H9 (cell line): ENCODE measurements around the gene ADH5. TPM values are rescaled to one million over a fixed set of nuclear protein-coding genes. Genes with fewer than 3 reads are reported as not detected.

Experiments used
- DNase-seq: peaks from one replicate; pipeline ENCODE4 v3.0.0-alpha.2; 2017
- H2AFZ ChIP-seq: one replicate; pipeline ENCODE4 v1.6.1; 2013; ENCODE audit warnings: mild to moderate bottlenecking, low read length, control low read depth, moderate library complexity
- H2AK5ac ChIP-seq: 2 replicates; pipeline ENCODE4 v1.6.1; 2013; ENCODE audit warnings: low read length, control low read depth, mixed read lengths; ENCODE audit not compliant: insufficient read length
- H2BK120ac ChIP-seq: one replicate; pipeline ENCODE4 v1.6.1; 2013; ENCODE audit warnings: low read depth, mild to moderate bottlenecking, low read length, control low read depth, inconsistent platforms; ENCODE audit not compliant: poor library complexity, severe bottlenecking
- H2BK12ac ChIP-seq: 2 replicates; pipeline ENCODE4 v1.6.1; 2013; ENCODE audit warnings: low read length, control low read depth, mixed read lengths, low read depth; ENCODE audit not compliant: insufficient read length
- H2BK15ac ChIP-seq: 2 replicates; pipeline ENCODE4 v1.6.1; 2013; ENCODE audit warnings: low read depth, low read length, control low read depth
- H2BK20ac ChIP-seq: one replicate; pipeline ENCODE4 v1.6.1; 2013; ENCODE audit warnings: low read depth, mild to moderate bottlenecking, low read length, control low read depth, inconsistent platforms; ENCODE audit not compliant: poor library complexity, severe bottlenecking
- H2BK5ac ChIP-seq: 2 replicates; pipeline ENCODE4 v1.6.1; 2013; ENCODE audit warnings: low read length, control low read depth, mixed read lengths; ENCODE audit not compliant: insufficient read length
- H3K14ac ChIP-seq: 2 replicates; pipeline ENCODE4 v1.6.1; 2013; ENCODE audit warnings: low read length, control low read depth; ENCODE audit not compliant: insufficient read depth
- H3K18ac ChIP-seq: 2 replicates; pipeline ENCODE4 v1.6.1; 2013; ENCODE audit warnings: low read depth, mild to moderate bottlenecking, mixed read lengths, low read length, control low read depth; ENCODE audit not compliant: insufficient read length
- H3K23ac ChIP-seq: 2 replicates; pipeline ENCODE4 v1.6.1; 2013; ENCODE audit warnings: low read length, control low read depth, mixed read lengths, low read depth; ENCODE audit not compliant: insufficient read length
- H3K23me2 ChIP-seq: 2 replicates; pipeline ENCODE4 v1.6.1; 2013; ENCODE audit warnings: low read depth, mild to moderate bottlenecking, mixed read lengths, low read length, control low read depth; ENCODE audit not compliant: insufficient read length, poor library complexity, severe bottlenecking
- H3K27ac ChIP-seq: 2 replicates; pipeline ENCODE4 v1.5.1; 2013; ENCODE audit warnings: low read length, control low read depth, mixed read lengths, low read depth; ENCODE audit not compliant: insufficient read length
- H3K27me3 ChIP-seq: 2 replicates; pipeline ENCODE4 v1.6.1; 2013; ENCODE audit warnings: low read length, control low read depth, inconsistent platforms; ENCODE audit not compliant: insufficient read depth
- H3K4ac ChIP-seq: 2 replicates; pipeline ENCODE4 v1.6.1; 2013; ENCODE audit warnings: low read depth, mild to moderate bottlenecking, control low read depth, inconsistent platforms, low read length, moderate library complexity
- H3K4me1 ChIP-seq: 2 replicates; pipeline ENCODE4 v1.6.1; 2013; ENCODE audit warnings: low read length, control low read depth, inconsistent platforms; ENCODE audit not compliant: insufficient read depth
- H3K4me2 ChIP-seq: 2 replicates; pipeline ENCODE4 v1.6.1; 2013; ENCODE audit warnings: low read length, control low read depth, mixed read lengths; ENCODE audit not compliant: insufficient read length, insufficient read depth
- H3K56ac ChIP-seq: 2 replicates; pipeline ENCODE4 v1.6.1; 2013; ENCODE audit warnings: low read depth, mild to moderate bottlenecking, mixed read lengths, low read length, control low read depth; ENCODE audit not compliant: insufficient read length
- H3K79me1 ChIP-seq: 2 replicates; pipeline ENCODE4 v1.6.1; 2013; ENCODE audit warnings: low read depth, mild to moderate bottlenecking, moderate library complexity, low read length, control low read depth, inconsistent platforms; ENCODE audit not compliant: insufficient read depth, poor library complexity, severe bottlenecking
- H3K79me2 ChIP-seq: 2 replicates; pipeline ENCODE4 v1.6.1; 2013; ENCODE audit warnings: low read length, control low read depth, inconsistent platforms; ENCODE audit not compliant: insufficient read depth
- H3K9ac ChIP-seq: 2 replicates; pipeline ENCODE4 v1.6.1; 2013; ENCODE audit warnings: low read length, control low read depth, mixed read lengths; ENCODE audit not compliant: insufficient read length; ENCODE audit errors: extremely low read depth
- H3K9me3 ChIP-seq: one replicate; pipeline ENCODE4 v1.6.1; 2013; ENCODE audit warnings: low read depth, low read length, inconsistent platforms; ENCODE audit not compliant: control insufficient read depth
- H3T11ph ChIP-seq: one replicate; pipeline ENCODE4 v1.6.1; 2013; ENCODE audit warnings: mild to moderate bottlenecking, low read length, control low read depth, inconsistent platforms
- H4K20me1 ChIP-seq: one replicate; pipeline ENCODE4 v1.6.1; 2013; ENCODE audit not compliant: control insufficient read depth, insufficient read length, insufficient read depth
- H4K5ac ChIP-seq: 2 replicates; pipeline ENCODE4 v1.6.1; 2013; ENCODE audit warnings: low read depth, mild to moderate bottlenecking, mixed read lengths, low read length, control low read depth; ENCODE audit not compliant: insufficient read length
- H4K8ac ChIP-seq: replicated peaks from 2 replicates; pipeline ENCODE4 v1.6.1; 2013; ENCODE audit warnings: low read length, control low read depth, mixed read lengths, low read depth; ENCODE audit not compliant: insufficient read length
- H4K91ac ChIP-seq: 2 replicates; pipeline ENCODE4 v1.6.1; 2013; ENCODE audit warnings: low read depth, mild to moderate bottlenecking, moderate library complexity, mixed read lengths, low read length, control low read depth; ENCODE audit not compliant: insufficient read length
- H3K27ac Mint-ChIP-seq, 3 experiments: 2 replicates in 2 of 3; 3 replicates in 1 of 3; pipeline ENCODE4 v1.8.0; 2020 to 2021; ENCODE audit warnings: mixed read lengths in 3 of 3, mild to moderate bottlenecking in 1 of 3, moderate library complexity in 1 of 3
- H3K27me3 Mint-ChIP-seq: 2 replicates; pipeline ENCODE4 v1.8.0; 2021; ENCODE audit warnings: low read depth, mild to moderate bottlenecking, moderate library complexity, mixed read lengths
- H3K36me3 Mint-ChIP-seq, 3 experiments: 2 replicates in 2 of 3; 3 replicates in 1 of 3; pipeline ENCODE4 v1.8.0; 2020 to 2021; ENCODE audit warnings: low read depth in 3 of 3, mixed read lengths in 3 of 3; ENCODE audit not compliant: insufficient read depth in 1 of 3
- H3K4me1 Mint-ChIP-seq, 2 experiments: 2 replicates each; pipeline ENCODE4 v1.8.0; 2020; ENCODE audit warnings: mixed read lengths in 2 of 2
- H3K4me3 Mint-ChIP-seq, 2 experiments: 2 replicates in 1 of 2; 3 replicates in 1 of 2; pipeline ENCODE4 v1.8.0; 2020 to 2021; ENCODE audit warnings: mild to moderate bottlenecking in 2 of 2, mixed read lengths in 2 of 2, moderate library complexity in 1 of 2
- H3K9me3 Mint-ChIP-seq, 2 experiments: 2 replicates in 1 of 2; 3 replicates in 1 of 2; pipeline ENCODE4 v1.8.0; 2020; ENCODE audit warnings: mild to moderate bottlenecking in 2 of 2, mixed read lengths in 2 of 2, moderate library complexity in 1 of 2
- total RNA-seq: library from RNA; stranded (reverse); gene quantifications from 2 replicates; pipeline ENCODE4 v1.2.1, GENCODE V29; 2021
- TF ChIP-seq, protein P1 (sequence below): fragments of 200-600 bp; sonication (generic); conservative IDR thresholded peaks from 3 replicates; pipeline ENCODE4 v1.8.0; 2021; ENCODE audit warnings: antibody characterized with exemption, mild to moderate bottlenecking

The ADH5 gene
- total RNA-seq, 1 experiment from 2014 or later, result 284 TPM

DNA sequence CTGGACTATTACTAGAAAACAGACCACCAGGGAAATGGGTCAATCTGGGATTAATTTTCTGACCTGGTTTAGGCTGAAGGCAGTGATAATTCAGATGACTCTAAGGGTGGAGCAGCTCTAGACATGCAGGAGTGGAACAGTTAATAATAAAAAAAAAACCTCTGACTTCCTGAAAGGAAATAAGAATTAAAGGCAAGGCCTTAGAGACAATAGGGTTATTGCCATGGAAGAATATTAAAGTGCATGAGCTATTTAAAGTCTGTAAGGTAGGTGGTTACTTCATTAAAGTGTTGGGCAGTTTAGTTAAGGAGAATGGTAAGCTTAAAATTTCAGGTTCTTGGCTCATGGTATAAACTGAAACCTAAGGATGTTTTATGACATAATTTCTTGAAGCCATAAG is 14.6 kb upstream of the ADH5 start:
- H3K23me2 ChIP-seq, result no peaks in the 10 kb centered on the region
- Mint-ChIP-seq H3K27me3 (no peaks in the 10 kb centered on the region), H3K4me3 (no peak overlapping the region), H3K4me1 (peaks cover 8% of the 10 kb centered on the region in 2 experiments), H3K9me3 (peaks cover 8 to 17% of the 10 kb centered on the region in 2 experiments), H3K27ac (no peak overlapping the region), H3K36me3 (peaks cover 9 to 30% (median 15%) of the 10 kb centered on the region in 3 experiments)
- no peak overlapping the region for H3K9ac ChIP-seq
- H2BK20ac ChIP-seq, result no peak overlapping the region
- H2BK15ac ChIP-seq, result no peak overlapping the region
- H4K20me1 ChIP-seq, result no peaks in the 10 kb centered on the region
- H2BK120ac ChIP-seq, result no peak overlapping the region
- H3K56ac ChIP-seq, result no peak overlapping the region
- no peak overlapping the region for H3K23ac ChIP-seq
- DNase-seq, result no peak
- H3K79me2 ChIP-seq, result no peaks in the 10 kb centered on the region
- H2AFZ ChIP-seq, result no peak overlapping the region
- H2BK5ac ChIP-seq, result no peak overlapping the region
- H3K4me2 ChIP-seq, result no peak overlapping the region
- H3K4me1 ChIP-seq, result no peaks in the 10 kb centered on the region
- H3K79me1 ChIP-seq, result peaks cover 2% of the 10 kb centered on the region
- H3K27ac ChIP-seq, result no peak overlapping the region
- no peak overlapping the region for H4K91ac ChIP-seq
- no peak overlapping the region for H3K4ac ChIP-seq
- no peak overlapping the region for H4K8ac ChIP-seq
- no peak overlapping the region for H3K14ac ChIP-seq
- H2BK12ac ChIP-seq, result no peak overlapping the region
- H3T11ph ChIP-seq, result no peak overlapping the region
- no peak overlapping the region for H2AK5ac ChIP-seq
- H3K18ac ChIP-seq, result no peak overlapping the region
- no peaks in the 10 kb centered on the region for H3K27me3 ChIP-seq
- no peak overlapping the region for H4K5ac ChIP-seq
- TF ChIP-seq, protein P1, sequence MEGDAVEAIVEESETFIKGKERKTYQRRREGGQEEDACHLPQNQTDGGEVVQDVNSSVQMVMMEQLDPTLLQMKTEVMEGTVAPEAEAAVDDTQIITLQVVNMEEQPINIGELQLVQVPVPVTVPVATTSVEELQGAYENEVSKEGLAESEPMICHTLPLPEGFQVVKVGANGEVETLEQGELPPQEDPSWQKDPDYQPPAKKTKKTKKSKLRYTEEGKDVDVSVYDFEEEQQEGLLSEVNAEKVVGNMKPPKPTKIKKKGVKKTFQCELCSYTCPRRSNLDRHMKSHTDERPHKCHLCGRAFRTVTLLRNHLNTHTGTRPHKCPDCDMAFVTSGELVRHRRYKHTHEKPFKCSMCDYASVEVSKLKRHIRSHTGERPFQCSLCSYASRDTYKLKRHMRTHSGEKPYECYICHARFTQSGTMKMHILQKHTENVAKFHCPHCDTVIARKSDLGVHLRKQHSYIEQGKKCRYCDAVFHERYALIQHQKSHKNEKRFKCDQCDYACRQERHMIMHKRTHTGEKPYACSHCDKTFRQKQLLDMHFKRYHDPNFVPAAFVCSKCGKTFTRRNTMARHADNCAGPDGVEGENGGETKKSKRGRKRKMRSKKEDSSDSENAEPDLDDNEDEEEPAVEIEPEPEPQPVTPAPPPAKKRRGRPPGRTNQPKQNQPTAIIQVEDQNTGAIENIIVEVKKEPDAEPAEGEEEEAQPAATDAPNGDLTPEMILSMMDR, result no peak
- H3K9me3 ChIP-seq, result no peaks in the 10 kb centered on the region
